ENCODE data around the gene CXCL13. TPM values are rescaled to one million over a fixed set of nuclear protein-coding genes. Genes with fewer than 3 reads are reported as not detected.

Gene CXCL13
- total and polyA plus RNA-seq, 2 experiments from 2014 or later: not detected

DNA sequence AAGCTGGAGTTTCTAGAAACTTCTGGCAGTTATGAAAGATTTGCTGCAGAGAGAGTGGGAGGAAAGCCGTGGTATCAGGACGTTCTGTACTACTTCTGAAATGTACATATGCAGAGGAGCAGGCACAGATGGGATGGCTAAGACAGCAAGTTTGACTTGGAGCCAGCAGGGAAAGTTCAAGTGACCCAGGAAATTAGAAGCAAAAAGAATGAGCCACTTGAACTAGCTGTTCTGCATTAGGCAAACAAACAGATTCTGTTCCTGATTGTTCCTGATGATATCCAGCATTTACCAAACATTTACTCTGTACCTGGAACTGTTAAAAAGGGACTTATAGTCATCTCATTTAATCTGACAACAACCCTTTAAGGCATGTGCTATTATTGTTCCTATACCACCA, 41.4 kb upstream of the CXCL13 start (continued):
- TF ChIP-seq ZNF462 (CRISPR knock-in tag; IDR thresholded peaks at IDR 0.05): no peak
- TF ChIP-seq, protein P1, sequence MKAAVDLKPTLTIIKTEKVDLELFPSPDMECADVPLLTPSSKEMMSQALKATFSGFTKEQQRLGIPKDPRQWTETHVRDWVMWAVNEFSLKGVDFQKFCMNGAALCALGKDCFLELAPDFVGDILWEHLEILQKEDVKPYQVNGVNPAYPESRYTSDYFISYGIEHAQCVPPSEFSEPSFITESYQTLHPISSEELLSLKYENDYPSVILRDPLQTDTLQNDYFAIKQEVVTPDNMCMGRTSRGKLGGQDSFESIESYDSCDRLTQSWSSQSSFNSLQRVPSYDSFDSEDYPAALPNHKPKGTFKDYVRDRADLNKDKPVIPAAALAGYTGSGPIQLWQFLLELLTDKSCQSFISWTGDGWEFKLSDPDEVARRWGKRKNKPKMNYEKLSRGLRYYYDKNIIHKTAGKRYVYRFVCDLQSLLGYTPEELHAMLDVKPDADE (IDR thresholded peaks at IDR 0.05): no peak
- no peak for TF ChIP-seq EZH2phosphoT487 (IDR thresholded peaks at IDR 0.05; ENCODE audit: unreplicated experiment)
- no peak for TF ChIP-seq NANOG (IDR thresholded peaks at IDR 0.05; ENCODE audit: borderline replicate concordance)
- no peak for TF ChIP-seq STAT1 (IDR thresholded peaks at IDR 0.05; ENCODE audit: unreplicated experiment)
- TF ChIP-seq, protein P2, sequence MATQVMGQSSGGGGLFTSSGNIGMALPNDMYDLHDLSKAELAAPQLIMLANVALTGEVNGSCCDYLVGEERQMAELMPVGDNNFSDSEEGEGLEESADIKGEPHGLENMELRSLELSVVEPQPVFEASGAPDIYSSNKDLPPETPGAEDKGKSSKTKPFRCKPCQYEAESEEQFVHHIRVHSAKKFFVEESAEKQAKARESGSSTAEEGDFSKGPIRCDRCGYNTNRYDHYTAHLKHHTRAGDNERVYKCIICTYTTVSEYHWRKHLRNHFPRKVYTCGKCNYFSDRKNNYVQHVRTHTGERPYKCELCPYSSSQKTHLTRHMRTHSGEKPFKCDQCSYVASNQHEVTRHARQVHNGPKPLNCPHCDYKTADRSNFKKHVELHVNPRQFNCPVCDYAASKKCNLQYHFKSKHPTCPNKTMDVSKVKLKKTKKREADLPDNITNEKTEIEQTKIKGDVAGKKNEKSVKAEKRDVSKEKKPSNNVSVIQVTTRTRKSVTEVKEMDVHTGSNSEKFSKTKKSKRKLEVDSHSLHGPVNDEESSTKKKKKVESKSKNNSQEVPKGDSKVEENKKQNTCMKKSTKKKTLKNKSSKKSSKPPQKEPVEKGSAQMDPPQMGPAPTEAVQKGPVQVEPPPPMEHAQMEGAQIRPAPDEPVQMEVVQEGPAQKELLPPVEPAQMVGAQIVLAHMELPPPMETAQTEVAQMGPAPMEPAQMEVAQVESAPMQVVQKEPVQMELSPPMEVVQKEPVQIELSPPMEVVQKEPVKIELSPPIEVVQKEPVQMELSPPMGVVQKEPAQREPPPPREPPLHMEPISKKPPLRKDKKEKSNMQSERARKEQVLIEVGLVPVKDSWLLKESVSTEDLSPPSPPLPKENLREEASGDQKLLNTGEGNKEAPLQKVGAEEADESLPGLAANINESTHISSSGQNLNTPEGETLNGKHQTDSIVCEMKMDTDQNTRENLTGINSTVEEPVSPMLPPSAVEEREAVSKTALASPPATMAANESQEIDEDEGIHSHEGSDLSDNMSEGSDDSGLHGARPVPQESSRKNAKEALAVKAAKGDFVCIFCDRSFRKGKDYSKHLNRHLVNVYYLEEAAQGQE (IDR thresholded peaks at IDR 0.05; ENCODE audit: unreplicated experiment): no peak
- TF ChIP-seq ZNF331 (CRISPR knock-in tag; IDR thresholded peaks at IDR 0.05; ENCODE audit: low read depth): no peak
